ENCODE measurements around the gene RUNX1. TPM values are rescaled to one million over a fixed set of nuclear protein-coding genes. Genes with fewer than 3 reads are reported as not detected.

RUNX1 gene
- total RNA-seq, 2 donors from 2014 or later: 23.0 to 25.8 TPM

GRCh38 chr21:34905218-34905537 lies 143.9 kb downstream of the RUNX1 start:
- WGBS: 88% methylated on average over 4 of the region's 4 CpGs
- Histone ChIP-seq H3K4me3 (no peak overlapping the region), H3K4me1 (replicated peaks) (no peaks in the 10 kb centered on the region), H3K36me3 (no peaks in the 10 kb centered on the region), H3K9me3 (no peaks in the 10 kb centered on the region), H3K27ac (no peak overlapping the region), H3K27me3 (replicated peaks; ENCODE audit: insufficient read depth) (no peaks in the 10 kb centered on the region)
- TF ChIP-seq CTCF (IDR thresholded peaks at IDR 0.05) (no peak), POLR2AphosphoS5 (IDR thresholded peaks at IDR 0.05) (no peak), POLR2A (IDR thresholded peaks at IDR 0.05) (no peak)
- intact Hi-C loops (cut with DNase I): no loop called here
- DNase-seq (ENCODE audit: low spot score): no peak

- WGBS: 82% methylated on average over 8 of the region's 8 CpGs
- Histone ChIP-seq H3K9me3 (no peaks in the 10 kb centered on the region), H3K4me1 (replicated peaks) (no peaks in the 10 kb centered on the region), H3K36me3 (no peaks in the 10 kb centered on the region), H3K4me3 (no peak overlapping the region), H3K27me3 (replicated peaks; ENCODE audit: insufficient read depth) (no peaks in the 10 kb centered on the region), H3K27ac (no peak overlapping the region)
- intact Hi-C loops (cut with DNase I): no loop called here
- TF ChIP-seq CTCF (IDR thresholded peaks at IDR 0.05) (no peak), POLR2A (IDR thresholded peaks at IDR 0.05) (no peak), POLR2AphosphoS5 (IDR thresholded peaks at IDR 0.05) (no peak)
- no peak for DNase-seq (ENCODE audit: low spot score)
Measured at GRCh38 chr21:34904526-34905217, 144.4 kb downstream of the RUNX1 start.

GRCh38 chr21:34900376-34900775 lies 148.7 kb downstream of the RUNX1 start:
- Histone ChIP-seq H3K9me3 (no peaks in the 10 kb centered on the region), H3K4me1 (replicated peaks) (no peaks in the 10 kb centered on the region), H3K36me3 (no peaks in the 10 kb centered on the region), H3K4me3 (no peak overlapping the region), H3K27me3 (replicated peaks; ENCODE audit: insufficient read depth) (no peaks in the 10 kb centered on the region), H3K27ac (no peak overlapping the region)
- DNase-seq (ENCODE audit: low spot score): no peak
- TF ChIP-seq CTCF (IDR thresholded peaks at IDR 0.05) (no peak), POLR2AphosphoS5 (IDR thresholded peaks at IDR 0.05) (no peak), POLR2A (IDR thresholded peaks at IDR 0.05) (no peak)
- intact Hi-C loops (cut with DNase I): no loop called here
- WGBS: 60% methylated on average over 2 of the region's 2 CpGs

- 100% methylated on average over 1 of the region's 1 CpG for WGBS
- H3K36me3 ChIP-seq: no peaks in the 10 kb centered on the region
- TF ChIP-seq CTCF (IDR thresholded peaks at IDR 0.05): no peak
- no peak for TF ChIP-seq POLR2AphosphoS5 (IDR thresholded peaks at IDR 0.05)
- no peak for TF ChIP-seq POLR2A (IDR thresholded peaks at IDR 0.05)
- intact Hi-C loops (cut with DNase I): no loop called here
- no peak overlapping the region for H3K27ac ChIP-seq
- H3K9me3 ChIP-seq: no peaks in the 10 kb centered on the region
- no peak overlapping the region for H3K4me3 ChIP-seq
- DNase-seq (ENCODE audit: low spot score): no peak
- H3K4me1 ChIP-seq (replicated peaks): no peaks in the 10 kb centered on the region
- no peaks in the 10 kb centered on the region for H3K27me3 ChIP-seq (replicated peaks; ENCODE audit: insufficient read depth)
Measured at GRCh38 chr21:34899760-34900159, 149.3 kb downstream of the RUNX1 start.

GRCh38 chr21:34899302-34899701 lies 149.8 kb downstream of the RUNX1 start:
- Histone ChIP-seq H3K4me3 (no peak overlapping the region), H3K36me3 (no peaks in the 10 kb centered on the region), H3K27ac (no peak overlapping the region), H3K4me1 (replicated peaks) (no peaks in the 10 kb centered on the region), H3K9me3 (no peaks in the 10 kb centered on the region), H3K27me3 (replicated peaks; ENCODE audit: insufficient read depth) (no peaks in the 10 kb centered on the region)
- no peak for TF ChIP-seq POLR2A (IDR thresholded peaks at IDR 0.05)
- intact Hi-C loops (cut with DNase I): no loop called here
- DNase-seq (ENCODE audit: low spot score): no peak
- WGBS: 85% methylated on average over 2 of the region's 2 CpGs
